B cell (primary cell): ENCODE data around the gene ATP11B. TPM values are rescaled to one million over a fixed set of nuclear protein-coding genes. Genes with fewer than 3 reads are reported as not detected.
A peak's percentile ranks its signal among the peaks of the same experiment; 100 is the strongest.

Experiments
- ATAC-seq: fragments of 200-7000 bp; cut with Tn5 transposase; one replicate; pipeline ENCODE4 v1.10.0; 2021; ENCODE audit warnings: low read depth, mild to moderate bottlenecking, moderate number of reproducible peaks, moderate library complexity
- CTCF ChIA-PET: fragments of 350-600 bp; sonication (Branson Sonifier 250); formaldehyde crosslinking; loops from one replicate; lab custom pipeline; 2021; ENCODE audit warnings: antibody characterized with exemption, inconsistent platforms; lab: Charles Lee
- POLR2A ChIA-PET: fragments of 350-600 bp; sonication (Branson Sonifier 250); formaldehyde crosslinking; loops from one replicate; lab custom pipeline; 2021; ENCODE audit warnings: antibody characterized with exemption; lab: Charles Lee
- DNase-seq: peaks from one replicate; pipeline ENCODE4 v3.0.0; 2013
- H2AFZ ChIP-seq: 2 replicates; pipeline ENCODE4 v1.6.1; 2012; ENCODE audit warnings: mild to moderate bottlenecking, low read depth, low read length; ENCODE audit not compliant: insufficient read depth, poor library complexity, severe bottlenecking
- H3K27ac ChIP-seq, 2 donors: 1 replicate in 1 of 2; 2 replicates in 1 of 2; pipeline ENCODE4 v1.5.1; 2012 to 2013; ENCODE audit warnings: low read length in 2 of 2, mild to moderate bottlenecking in 2 of 2, moderate library complexity in 1 of 2
- H3K27me3 ChIP-seq, 4 experiments: fragments of 200-600 bp in 1 of 4; sonication (generic) in 1 of 4; replicated peaks in 1 of 4; 1 replicate in 2 of 4; 2 replicates in 2 of 4; pipeline versions ENCODE4 v1.6.1 to v1.7.0; 2013 to 2016; ENCODE audit warnings: low read length in 3 of 4, mild to moderate bottlenecking in 2 of 4, mixed read lengths in 1 of 4, moderate library complexity in 1 of 4; ENCODE audit not compliant: insufficient read depth in 4 of 4, control insufficient read depth in 3 of 4; ENCODE audit errors: control extremely low read depth in 1 of 4
- H3K36me3 ChIP-seq, 2 experiments: replicated peaks in 1 of 2; 1 replicate in 1 of 2; 2 replicates in 1 of 2; pipeline versions ENCODE4 v1.6.1 to v1.7.1; 2013; ENCODE audit warnings: low read length in 1 of 2; ENCODE audit not compliant: insufficient read depth in 2 of 2, control insufficient read depth in 1 of 2; ENCODE audit errors: control extremely low read depth in 1 of 2, extremely low read depth in 1 of 2
- H3K4me1 ChIP-seq, 2 donors: fragments of 200-600 bp in 1 of 2; sonication (generic) in 1 of 2; 1 replicate in 1 of 2; 2 replicates in 1 of 2; pipeline versions ENCODE4 v1.5.1 to v1.6.1; 2013 to 2017; ENCODE audit warnings: low read length in 2 of 2; ENCODE audit not compliant: control insufficient read depth in 2 of 2, insufficient read depth in 2 of 2
- H3K4me2 ChIP-seq: replicated peaks from 2 replicates; pipeline ENCODE3; 2012; ENCODE audit warnings: mild to moderate bottlenecking, low read depth, low read length; ENCODE audit not compliant: poor library complexity, severe bottlenecking
- H3K4me3 ChIP-seq, 5 experiments: fragments of 200-600 bp in 1 of 5; sonication (generic) in 1 of 5; 1 replicate in 3 of 5; 2 replicates in 2 of 5; pipeline versions ENCODE4 v1.5.1 to v1.7.0; 2011 to 2016; ENCODE audit warnings: low read length in 4 of 5, mild to moderate bottlenecking in 4 of 5, low read depth in 2 of 5, control low read depth in 1 of 5, moderate library complexity in 1 of 5; ENCODE audit not compliant: insufficient read depth in 1 of 5; ENCODE audit errors: control extremely low read depth in 1 of 5, extremely low read depth in 1 of 5
- H3K79me2 ChIP-seq: fragments of 200-600 bp; sonication (generic); one replicate; pipeline ENCODE4 v1.6.0; 2016; ENCODE audit warnings: low read length; ENCODE audit not compliant: control insufficient read depth, insufficient read depth
- H3K9ac ChIP-seq: fragments of 200-600 bp; sonication (generic); 2 replicates; pipeline ENCODE4 v1.6.1; 2017; ENCODE audit warnings: mild to moderate bottlenecking, low read length, moderate library complexity
- H3K9me3 ChIP-seq, 3 donors: one replicate each; pipeline versions ENCODE4 v1.6.1 to v1.7.1; 2013; ENCODE audit warnings: low read length in 2 of 3; ENCODE audit not compliant: control insufficient read depth in 2 of 3, insufficient read depth in 1 of 3; ENCODE audit errors: control extremely low read depth in 1 of 3
- H4K20me1 ChIP-seq: 2 replicates; pipeline ENCODE4 v1.6.0; 2012; ENCODE audit warnings: mild to moderate bottlenecking, low read length; ENCODE audit not compliant: insufficient read depth, control insufficient read depth, poor library complexity, severe bottlenecking
- H3K27ac Mint-ChIP-seq: one replicate; pipeline ENCODE4 v1.8.0; 2021; ENCODE audit warnings: mixed read lengths
- H3K27me3 Mint-ChIP-seq: one replicate; pipeline ENCODE4 v1.8.0; 2021; ENCODE audit warnings: mixed read lengths
- H3K4me1 Mint-ChIP-seq: one replicate; pipeline ENCODE4 v1.8.0; 2021; ENCODE audit warnings: mixed read lengths
- H3K4me3 Mint-ChIP-seq: one replicate; pipeline ENCODE4 v1.8.0; 2021; ENCODE audit warnings: mixed read lengths
- H3K9me3 Mint-ChIP-seq: one replicate; pipeline ENCODE4 v1.8.0; 2022; ENCODE audit warnings: mixed read lengths; ENCODE audit not compliant: insufficient read depth
- CTCF ChIP-seq: fragments of 200-600 bp; IDR thresholded peaks from one replicate; pipeline ENCODE4 v1.8.0; 2022; ENCODE audit warnings: antibody characterized with exemption, mild to moderate bottlenecking
- EZH2 ChIP-seq: IDR thresholded peaks from 2 replicates; pipeline ENCODE4 v1.6.1; 2012; ENCODE audit warnings: borderline replicate concordance, low read depth, mild to moderate bottlenecking, moderate library complexity, low read length; ENCODE audit not compliant: insufficient read depth, poor library complexity, severe bottlenecking
- WGBS: methylation state at CpG from one replicate; pipeline ENCODE4 v1.1.5; 2013; ENCODE audit warnings: missing lambda C conversion rate; ENCODE audit not compliant: insufficient coverage; 5-methylcytosine and 5-hydroxymethylcytosine counted together
- intact Hi-C: fragments of 100-400 bp; cut with micrococcal nuclease; formaldehyde crosslinking; loops from one replicate; pipeline ENCODE4 v1.10.0; 2022
- polyA plus RNA-seq: library from polyadenylated mRNA; depleted of rRNA; stranded (reverse); fragments of >200 nt; gene quantifications from 2 replicates; pipeline ENCODE4 v1.2.3, GENCODE V29; 2012
- total RNA-seq, 2 donors: library from RNA; stranded (reverse); fragments of 120-200 nt in 1 of 2; gene quantifications; 1 replicate in 1 of 2; 2 replicates in 1 of 2; pipeline versions ENCODE4 v1.2.3 to v1.2.4, GENCODE V29; 2013 to 2022

Gene ATP11B
- total and polyA plus RNA-seq, 2 donors (not counting 1 experiment from before 2014, with no cell fraction given): 14.0 to 81.9 TPM

DNA sequence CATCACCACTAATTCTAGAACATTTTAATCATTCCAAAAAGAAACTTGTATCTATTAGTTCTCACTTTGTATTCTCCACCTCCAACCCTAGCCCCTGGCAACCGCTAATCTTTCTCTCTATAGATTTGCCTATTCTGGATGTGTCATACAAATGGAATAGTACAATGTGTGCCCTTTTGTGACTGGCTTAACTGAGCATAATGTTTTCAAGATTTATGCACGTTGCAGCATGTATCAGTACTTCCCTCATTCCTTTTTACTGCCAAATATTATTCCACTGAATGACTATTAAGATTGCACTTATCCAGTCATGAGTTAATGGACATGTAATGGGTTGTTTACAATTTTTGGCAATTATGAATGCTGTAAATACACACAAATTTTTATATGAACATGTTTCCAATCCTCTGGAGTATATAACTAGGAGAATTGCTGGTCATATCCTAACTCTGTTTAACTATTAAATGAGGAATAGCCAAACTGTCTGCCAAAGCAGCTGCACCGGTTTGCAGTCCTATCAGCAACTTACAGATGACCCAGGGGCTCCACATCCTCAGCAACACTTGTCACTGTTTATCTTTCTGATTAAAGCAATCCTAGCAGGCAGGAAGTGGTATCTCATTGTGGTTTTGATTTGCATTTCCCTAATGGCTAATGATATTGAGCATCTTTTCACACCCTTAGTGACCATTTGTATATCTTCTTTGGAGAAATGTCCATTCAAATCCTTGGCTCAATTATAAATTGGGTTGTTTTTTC is 144.2 kb downstream of the ATP11B start:
- Histone ChIP-seq H3K9me3 (peaks cover under 1 to 3% (median 3%) of the 10 kb centered on the region in 3 donors), H3K9ac (no peak overlapping the region), H2AFZ (no peak overlapping the region), H3K79me2 (no peaks in the 10 kb centered on the region), H4K20me1 (no peaks in the 10 kb centered on the region), H3K27me3 (no peaks in the 10 kb centered on the region), H3K4me2 (peak overlapping the region; percentile 11), H3K27ac (no peak overlapping the region), H3K4me3 (no peak overlapping the region), H3K4me1 (peaks cover 4 to 7% of the 10 kb centered on the region in 2 donors), H3K36me3 (no peaks in the 10 kb centered on the region)
- TF ChIP-seq EZH2: no peak
- TF ChIP-seq CTCF: no peak
- DNase-seq (no peak), ATAC-seq (peak; percentile 28)
- no peak overlapping the region for H3K4me3 Mint-ChIP-seq
- intact Hi-C loops: no loop called here
- CTCF ChIA-PET: interaction anchor here (1.5 kb wide), 1 partner anchor 13 kb away, joined by 3 read pairs; no protein-coding TSS in a partner anchor
- POLR2A ChIA-PET: interaction anchor here (0.6 kb wide), 1 partner anchor 9 kb away, joined by 12 read pairs; no protein-coding TSS in a partner anchor
- no CpG with 5 or more reads among the region's 3 CpGs for WGBS
- no peaks in the 10 kb centered on the region for H3K27me3 Mint-ChIP-seq
- H3K4me1 Mint-ChIP-seq: peaks cover 18% of the 10 kb centered on the region
- no peaks in the 10 kb centered on the region for H3K9me3 Mint-ChIP-seq
- no peak overlapping the region for H3K27ac Mint-ChIP-seq

DNA sequence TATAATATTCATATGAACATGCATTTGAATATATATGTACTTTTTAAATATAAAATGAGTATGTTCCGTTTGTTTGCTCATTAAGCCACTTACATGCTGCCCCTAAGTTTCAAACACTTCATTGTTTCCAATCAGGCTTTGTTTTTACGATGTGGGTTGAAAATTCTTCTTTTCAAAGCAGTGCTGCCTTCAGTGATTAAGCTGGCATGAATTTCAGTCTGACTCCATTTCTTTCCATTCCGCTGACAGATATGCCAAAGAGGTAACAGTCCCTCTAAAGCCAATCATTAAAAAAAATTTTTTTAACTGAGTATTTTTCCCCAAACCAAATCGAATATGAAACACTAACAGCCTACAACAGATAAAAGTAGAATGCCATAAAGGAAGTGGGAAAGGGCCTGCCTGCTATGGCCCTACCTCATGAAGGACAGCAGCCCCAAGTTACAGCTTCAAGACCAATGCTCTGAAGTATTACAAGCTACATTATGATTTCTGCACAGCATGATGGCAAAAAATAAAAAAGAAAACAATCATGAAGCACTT is 147.0 kb downstream of the ATP11B start:
- Histone ChIP-seq H3K4me3 (no peak overlapping the region), H3K27me3 (no peaks in the 10 kb centered on the region), H3K27ac (no peak overlapping the region), H3K9ac (no peak overlapping the region), H3K4me2 (no peak overlapping the region), H3K79me2 (no peaks in the 10 kb centered on the region), H2AFZ (no peak overlapping the region), H3K4me1 (peaks cover 4 to 7% of the 10 kb centered on the region in 2 donors), H3K9me3 (no peaks in the 10 kb centered on the region), H4K20me1 (no peaks in the 10 kb centered on the region), H3K36me3 (peaks cover under 1 to 3% of the 10 kb centered on the region in 2 experiments)
- POLR2A ChIA-PET: no interaction called here
- Mint-ChIP-seq H3K4me1 (peaks cover 21% of the 10 kb centered on the region), H3K4me3 (no peak overlapping the region), H3K27me3 (no peaks in the 10 kb centered on the region), H3K9me3 (no peaks in the 10 kb centered on the region), H3K27ac (no peak overlapping the region)
- 100% methylated on average over 1 of the region's 4 CpGs for WGBS
- DNase-seq (no peak), ATAC-seq (no peak)
- TF ChIP-seq EZH2: no peak
- TF ChIP-seq CTCF: no peak
- CTCF ChIA-PET: no interaction called here
- intact Hi-C loops: no loop called here
